Activated naive CD8-positive, alpha-beta T cell treated with anti-CD3 and anti-CD28 coated beads, Interleukin-2, amount 50 U/mL, for 16 hours (primary cell): ENCODE results near the gene PSORS1C2.

ENCODE experiments used
- DNase-seq: peaks from one replicate; pipeline ENCODE4 v3.0.0-alpha.2; 2020; ENCODE audit warnings: low read depth, low spot score

Gene PSORS1C2

GRCh38 chr6:31114541-31114878, 24.4 kb downstream of the PSORS1C2 start, which contains the start of gene PSORS1C1:
Gene PSORS1C1, plus strand, starts transcription at chr6:31114800. Its CDS starts 14,833 bp downstream, at chr6:31129633.
- DNase-seq = no peak

DNA sequence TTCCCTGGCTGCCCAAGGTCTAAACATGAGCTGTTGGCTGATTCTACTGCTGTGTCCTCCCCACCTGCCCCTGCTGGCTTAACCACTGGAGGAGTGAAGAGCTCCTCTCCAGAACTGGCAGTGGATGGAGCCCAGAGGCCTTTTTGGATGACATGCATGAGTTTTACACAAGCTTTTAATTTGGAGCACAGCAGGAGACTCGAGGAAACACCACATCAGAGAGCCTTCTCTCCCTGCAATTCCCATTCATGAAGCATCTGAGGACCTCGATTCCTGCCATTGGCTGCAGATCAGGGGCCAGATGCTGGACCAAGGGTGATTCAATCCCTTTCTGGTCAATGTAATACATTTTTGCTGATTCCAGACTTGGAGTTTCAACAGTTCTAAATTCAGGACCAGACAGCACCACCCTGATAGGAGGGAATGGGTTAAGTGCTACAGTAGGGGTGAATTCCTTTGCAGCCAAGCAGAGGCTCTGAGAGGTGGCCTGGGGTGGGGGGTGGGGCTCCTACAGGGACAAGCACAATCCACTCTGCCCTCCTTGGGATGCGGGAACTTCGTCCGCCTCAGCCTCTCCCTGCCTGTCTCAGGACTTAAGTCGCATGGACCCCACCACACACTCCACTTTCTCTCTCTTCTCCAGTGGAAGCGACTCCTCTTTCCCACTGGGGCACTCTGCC, 24.9 kb downstream of the PSORS1C2 start:
- DNase-seq = no peak

- no peak for DNase-seq
These were observed 26.4 kb downstream of the PSORS1C2 start, which contains the start of gene C6orf15 for GRCh38 chr6:31112478-31112877. Gene C6orf15, minus strand, starts transcription at chr6:31112575. Its CDS starts 20 bp downstream, at chr6:31112555.

DNA sequence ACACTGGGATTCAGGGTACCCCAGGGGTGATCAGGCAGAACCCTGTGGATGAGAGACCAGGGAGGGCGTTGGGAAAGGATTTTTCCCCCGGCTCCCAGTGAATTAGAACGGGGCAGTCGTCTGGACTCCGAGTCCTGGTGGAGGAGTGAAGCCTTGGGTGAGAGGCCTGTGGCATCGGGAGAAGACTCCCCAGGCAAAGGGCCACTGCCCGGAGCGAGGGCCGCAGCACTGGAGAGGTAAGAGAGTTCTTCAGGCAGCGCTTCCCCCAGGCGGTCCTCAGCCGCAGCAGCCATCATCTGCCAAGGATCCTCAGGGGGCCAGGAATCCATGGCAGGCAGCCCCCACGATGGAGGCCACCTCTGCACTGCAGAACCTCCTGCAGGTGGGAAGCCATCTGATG, 27.2 kb downstream of the PSORS1C2 start:
- DNase-seq = no peak

DNA sequence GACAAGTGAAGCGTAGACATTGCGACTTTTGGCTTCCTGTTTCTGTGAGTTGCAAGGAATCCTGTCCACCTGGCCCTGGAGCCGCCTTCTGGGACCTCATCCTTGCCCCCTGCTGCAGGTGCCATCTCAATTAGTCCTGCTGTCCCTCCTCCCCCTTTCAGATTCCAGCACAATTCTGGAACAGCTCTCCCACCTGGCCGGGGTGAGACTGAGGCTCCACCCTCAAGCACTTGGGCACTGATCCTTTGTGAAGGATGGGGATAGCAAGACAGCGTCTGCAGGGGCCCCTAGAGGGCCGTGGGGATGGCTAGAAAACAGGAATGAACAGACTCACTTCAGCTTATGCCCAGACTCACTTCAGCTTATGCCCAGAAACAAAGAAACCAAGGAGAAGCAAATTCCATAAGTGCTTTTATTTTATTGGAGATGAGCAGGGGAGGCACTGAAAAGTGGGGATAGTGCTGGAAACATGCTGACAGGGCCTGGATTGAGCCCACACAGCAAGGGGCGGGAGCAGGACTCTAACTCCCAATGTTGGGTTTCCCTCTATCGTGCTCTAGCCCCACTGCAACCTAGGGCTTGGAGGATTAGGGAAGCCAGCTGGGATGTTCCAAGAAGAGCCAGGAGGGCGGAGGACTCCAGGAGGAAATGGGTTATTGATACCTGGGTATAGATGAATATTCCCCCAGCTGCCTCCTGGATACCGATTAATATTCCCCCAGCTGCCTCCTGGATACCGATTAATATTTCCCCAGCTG, 27.9 kb downstream of the PSORS1C2 start:
- no peak for DNase-seq

- DNase-seq = no peak
These were observed 31.8 kb downstream of the PSORS1C2 start for GRCh38 chr6:31107052-31107451.

- no peak for DNase-seq
These were observed 35.7 kb downstream of the PSORS1C2 start for GRCh38 chr6:31103136-31103535.

DNA sequence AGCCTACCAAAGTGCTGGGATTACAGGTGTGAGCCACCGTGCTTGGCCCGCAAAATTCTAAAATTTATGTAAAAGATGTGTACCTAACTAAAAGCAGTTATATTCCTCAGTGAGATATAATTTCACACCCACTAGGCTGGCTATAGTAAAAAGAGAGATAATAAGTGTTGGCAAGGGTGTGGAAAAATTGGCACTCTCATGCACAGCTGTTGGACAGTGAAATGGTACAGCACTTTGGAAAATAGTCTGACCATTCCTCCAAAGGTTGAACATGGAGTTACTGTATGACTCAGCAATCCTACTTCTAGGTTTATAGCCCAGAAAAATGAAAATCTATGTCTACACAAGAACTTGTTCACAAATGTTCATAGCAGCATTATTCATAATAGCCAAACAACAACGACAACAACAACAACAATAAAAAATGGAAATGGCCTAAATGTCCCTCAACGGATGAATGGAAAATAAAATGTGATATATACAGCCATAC, 40.4 kb downstream of the PSORS1C2 start:
- no peak for DNase-seq

DNA sequence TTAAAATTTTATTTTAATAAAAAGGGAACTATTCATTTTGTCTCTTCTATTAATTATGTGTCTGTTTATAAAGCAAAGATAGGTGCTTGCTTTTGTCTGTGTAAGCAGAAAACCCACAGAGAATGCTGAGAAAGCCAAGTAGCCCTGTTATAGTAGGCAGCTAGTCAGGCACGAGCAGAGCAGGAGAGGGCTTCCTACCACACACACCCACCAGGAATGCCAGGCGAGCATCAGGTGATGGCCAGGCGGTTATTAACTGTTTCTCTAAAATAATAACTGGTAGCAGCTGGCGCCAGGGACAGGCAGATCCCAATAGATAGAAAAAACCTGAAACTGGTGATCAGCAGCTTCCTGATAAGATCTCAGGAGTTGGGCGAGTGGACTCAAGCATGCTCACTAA, 42.2 kb downstream of the PSORS1C2 start:
- DNase-seq = no peak

- no peak for DNase-seq
These were observed 42.7 kb downstream of the PSORS1C2 start for GRCh38 chr6:31096215-31096614.

DNA sequence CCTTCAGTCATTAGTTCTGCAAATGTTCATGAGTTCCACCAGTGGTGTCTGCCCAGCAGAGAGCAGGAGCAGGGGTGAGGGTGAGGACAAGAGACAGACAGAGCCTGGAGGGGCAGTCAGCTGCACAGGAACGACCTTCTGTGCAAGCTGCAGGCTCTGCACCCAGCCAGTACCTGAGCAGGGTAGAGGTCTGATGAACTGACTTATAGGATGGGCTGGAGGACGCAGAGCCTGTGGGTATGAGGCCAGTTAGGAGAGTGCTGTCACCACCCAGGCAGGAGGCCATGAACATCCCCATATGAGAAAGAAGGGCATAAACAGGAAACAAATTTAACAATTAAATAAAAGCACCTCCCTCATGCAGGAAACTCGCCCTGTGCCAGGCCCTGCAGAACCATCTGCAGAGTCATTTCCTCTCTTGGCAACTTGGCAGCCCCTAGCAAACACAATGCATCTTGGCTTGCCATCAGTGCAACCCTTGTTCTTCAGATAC, 44.4 kb downstream of the PSORS1C2 start:
- DNase-seq = no peak

- DNase-seq = no peak
These were observed 45.9 kb downstream of the PSORS1C2 start for GRCh38 chr6:31092769-31093505.

GRCh38 chr6:31092238-31092637, 46.6 kb downstream of the PSORS1C2 start:
- no peak for DNase-seq

GRCh38 chr6:31091680-31092079, 47.2 kb downstream of the PSORS1C2 start:
- no peak for DNase-seq

DNA sequence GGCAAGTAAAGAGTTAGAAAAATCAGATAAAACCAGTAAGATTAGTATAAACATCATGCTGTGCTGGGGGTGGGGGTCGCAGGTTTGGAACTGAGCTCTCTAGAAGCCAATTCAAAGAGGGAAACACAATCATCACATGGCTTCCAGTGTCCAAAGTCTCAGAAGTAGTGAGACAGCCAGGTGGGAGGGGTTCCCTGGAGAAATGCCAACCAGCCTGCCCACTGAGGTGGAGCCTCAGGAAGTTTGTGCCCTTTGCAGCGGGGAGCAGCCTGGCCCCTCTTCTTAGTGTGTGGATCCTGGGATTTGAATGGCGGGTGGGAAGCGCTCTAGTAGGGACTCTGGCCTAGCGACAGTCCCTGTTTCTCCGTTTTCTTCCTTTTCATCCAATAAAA, 47.9 kb downstream of the PSORS1C2 start:
- no peak for DNase-seq

DNA sequence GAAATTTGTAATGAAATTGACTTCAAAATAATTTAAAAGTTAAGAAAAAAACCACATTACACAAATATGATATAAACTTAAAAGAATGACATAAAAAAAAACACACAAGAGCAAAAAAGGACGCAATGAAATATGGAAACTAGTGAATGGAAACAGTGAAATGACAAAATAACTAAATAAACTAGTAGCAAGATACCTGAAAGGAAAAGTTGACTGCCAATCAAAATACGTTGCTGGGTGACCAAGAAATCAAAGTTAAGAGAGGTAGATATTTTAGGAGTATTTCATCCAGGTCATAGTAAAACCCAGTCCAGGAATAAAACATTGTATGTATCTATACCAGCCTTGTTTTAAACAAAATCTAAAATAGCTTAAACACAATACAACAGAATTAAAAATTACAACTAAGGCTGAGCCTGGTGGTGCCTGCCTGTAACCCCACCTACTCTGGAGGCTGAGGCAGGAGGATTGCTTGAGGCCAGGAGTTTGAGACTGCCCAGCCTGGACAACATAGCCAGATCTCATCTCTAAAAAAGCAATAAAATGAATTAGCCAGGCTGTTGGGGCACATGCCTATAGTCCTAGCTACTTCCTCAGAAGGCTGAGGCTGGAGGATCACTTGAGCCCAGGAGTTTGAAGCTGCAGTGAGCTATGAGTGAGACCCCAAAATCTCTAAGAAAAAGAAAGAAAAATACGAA, 48.4 kb downstream of the PSORS1C2 start:
- DNase-seq = no peak
